ENCODE data around the gene LGSN.

DNA sequence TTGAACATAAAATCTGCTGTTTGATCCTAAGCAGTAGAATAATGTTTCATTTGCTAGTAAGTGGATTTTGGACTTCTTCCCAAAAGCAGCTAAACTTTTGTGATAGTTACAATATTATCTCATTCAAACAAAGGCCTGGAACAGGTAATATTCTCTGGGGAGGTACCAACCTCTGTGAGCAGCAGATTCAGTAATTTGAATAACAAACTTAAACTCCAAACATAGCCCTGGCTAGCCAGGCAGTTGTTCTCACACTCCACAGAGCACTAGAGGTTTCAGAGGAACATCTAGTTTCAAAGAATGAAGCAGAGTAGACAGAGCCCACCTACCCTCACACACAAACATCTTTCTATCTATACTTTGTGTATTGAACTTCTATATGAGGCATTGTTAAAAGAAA, 40.9 kb downstream of the LGSN start:
- TF ChIP-seq CTCF (IDR thresholded peaks at IDR 0.05; ENCODE audit: low read depth, low read length, poor library complexity, severe bottlenecking) (no peak), EZH2phosphoT487 (IDR thresholded peaks at IDR 0.05; ENCODE audit: borderline replicate concordance, low read length) (no peak)
